Fibroblast of mammary gland (primary cell): Measurements from ENCODE around the gene IPO11.
"Not testable (repeated sequence)": the region's sequence is repeated elsewhere in the genome, so short reads cannot be mapped to it uniquely, and the experiment has no call there.

Source experiments
- DNase-seq: peaks from one replicate; pipeline ENCODE4 v3.0.0-alpha.2; 2010; ENCODE audit warnings: low read depth
- H3K4me3 ChIP-seq: 2 replicates; pipeline ENCODE4 v1.5.1; 2011; ENCODE audit warnings: low read depth, mild to moderate bottlenecking, low read length, moderate library complexity; ENCODE audit not compliant: control insufficient read depth
- CTCF ChIP-seq: conservative IDR thresholded peaks from 2 replicates; pipeline ENCODE4 v1.5.1; 2011; ENCODE audit warnings: low read depth, low read length, inconsistent platforms; ENCODE audit not compliant: control insufficient read depth, insufficient read depth

Gene IPO11

GRCh38 chr5:62649476-62650113, 237.0 kb downstream of the IPO11 start:
- no peak overlapping the region for H3K4me3 ChIP-seq
- no peak for TF ChIP-seq CTCF
- DNase-seq: no peak

GRCh38 chr5:62650197-62650596, 237.6 kb downstream of the IPO11 start:
- H3K4me3 ChIP-seq: no peak overlapping the region
- DNase-seq: no peak
- no peak for TF ChIP-seq CTCF

- no peak for DNase-seq
- no peak for TF ChIP-seq CTCF
- no peak overlapping the region for H3K4me3 ChIP-seq
Measured at GRCh38 chr5:62652225-62652624, 239.7 kb downstream of the IPO11 start.

GRCh38 chr5:62653001-62653863, 240.7 kb downstream of the IPO11 start:
- no peak overlapping the region for H3K4me3 ChIP-seq
- no peak for DNase-seq
- TF ChIP-seq CTCF: no peak

GRCh38 chr5:62653864-62654575, 241.5 kb downstream of the IPO11 start:
- DNase-seq: no peak
- H3K4me3 ChIP-seq: no peak overlapping the region
- TF ChIP-seq CTCF: no peak

GRCh38 chr5:62657772-62658171, 245.2 kb downstream of the IPO11 start:
- H3K4me3 ChIP-seq, DNase-seq: not testable (repeated sequence)

GRCh38 chr5:62661126-62661525, 248.6 kb downstream of the IPO11 start:
- TF ChIP-seq CTCF: no peak
- no peak overlapping the region for H3K4me3 ChIP-seq
- no peak for DNase-seq
